Stimulated activated naive CD8-positive, alpha-beta T cell treated with anti-CD3 and anti-CD28 coated beads, Interleukin-15, amount 100 ng/mL, for 72 hours (primary cell): ENCODE results near the gene CCM2L.

Experiments
- ATAC-seq: fragments of 150-1000 bp; cut with Tn5 transposase; 2 replicates; pipeline ENCODE4 v1.10.0; 2021; ENCODE audit warnings: mild to moderate bottlenecking, moderate library complexity
- DNase-seq, 2 donors: peaks; one replicate each; pipeline ENCODE4 v3.0.0; 2021 to 2022
- H3K27ac Mint-ChIP-seq, 2 donors: one replicate each; pipeline ENCODE4 v1.8.0; 2022; ENCODE audit warnings: mild to moderate bottlenecking in 2 of 2, mixed read lengths in 2 of 2, moderate library complexity in 2 of 2
- H3K27me3 Mint-ChIP-seq: one replicate; pipeline ENCODE4 v1.8.0; 2022; ENCODE audit warnings: mixed read lengths
- H3K4me1 Mint-ChIP-seq: one replicate; pipeline ENCODE4 v1.8.0; 2022; ENCODE audit warnings: mild to moderate bottlenecking, mixed read lengths
- H3K4me3 Mint-ChIP-seq, 2 donors: one replicate each; pipeline ENCODE4 v1.8.0; 2022; ENCODE audit warnings: mild to moderate bottlenecking in 2 of 2, mixed read lengths in 2 of 2, moderate library complexity in 1 of 2
- H3K9me3 Mint-ChIP-seq, 2 donors: one replicate each; pipeline ENCODE4 v1.8.0; 2022; ENCODE audit warnings: mixed read lengths in 2 of 2

The CCM2L gene

GRCh38 chr20:31987744-31988143 is 22.5 kb upstream of the CCM2L start:
- H3K4me3 Mint-ChIP-seq = no peak overlapping the region
- no peaks in the 10 kb centered on the region for H3K9me3 Mint-ChIP-seq
- ATAC-seq (no peak), DNase-seq (no peak)
- H3K27me3 Mint-ChIP-seq = peaks cover 9% of the 10 kb centered on the region
- H3K4me1 Mint-ChIP-seq = peaks cover 9% of the 10 kb centered on the region
- peak overlapping the region in 1 of 2 donors; percentile 25 for H3K27ac Mint-ChIP-seq

- no peaks in the 10 kb centered on the region for H3K9me3 Mint-ChIP-seq
- H3K4me3 Mint-ChIP-seq = no peak overlapping the region
- peaks cover 9% of the 10 kb centered on the region for H3K27me3 Mint-ChIP-seq
- H3K4me1 Mint-ChIP-seq = peaks cover 9% of the 10 kb centered on the region
- DNase-seq (no peak), ATAC-seq (no peak)
- H3K27ac Mint-ChIP-seq = no peak overlapping the region
Observed at GRCh38 chr20:31988430-31989015, 21.7 kb upstream of the CCM2L start.

- Mint-ChIP-seq H3K9me3 (no peaks in the 10 kb centered on the region), H3K4me3 (no peak overlapping the region), H3K27ac (peak overlapping the region in 1 of 2 donors; percentile 76), H3K27me3 (peaks cover 15% of the 10 kb centered on the region), H3K4me1 (peaks cover 9% of the 10 kb centered on the region)
- DNase-seq = no peak
- ATAC-seq = no peak
Observed at GRCh38 chr20:31989030-31989645, 21.1 kb upstream of the CCM2L start.

GRCh38 chr20:31990641-31991338 is 19.4 kb upstream of the CCM2L start:
- H3K9me3 Mint-ChIP-seq = no peaks in the 10 kb centered on the region
- peaks cover 16% of the 10 kb centered on the region for H3K4me1 Mint-ChIP-seq
- H3K27me3 Mint-ChIP-seq = peaks cover 31% of the 10 kb centered on the region
- no peak for ATAC-seq
- no peak overlapping the region for H3K4me3 Mint-ChIP-seq
- H3K27ac Mint-ChIP-seq = no peak overlapping the region
- DNase-seq = no peak

GRCh38 chr20:31991339-31991705 is 18.9 kb upstream of the CCM2L start:
- ATAC-seq (no peak), DNase-seq (no peak)
- H3K4me1 Mint-ChIP-seq = peaks cover 21% of the 10 kb centered on the region
- H3K27me3 Mint-ChIP-seq = peaks cover 36% of the 10 kb centered on the region
- no peaks in the 10 kb centered on the region for H3K9me3 Mint-ChIP-seq
- H3K27ac Mint-ChIP-seq = no peak overlapping the region
- no peak overlapping the region for H3K4me3 Mint-ChIP-seq

- no peaks in the 10 kb centered on the region for H3K9me3 Mint-ChIP-seq
- ATAC-seq (no peak), DNase-seq (no peak)
- H3K4me1 Mint-ChIP-seq = peaks cover 21% of the 10 kb centered on the region
- no peak overlapping the region for H3K27ac Mint-ChIP-seq
- H3K4me3 Mint-ChIP-seq = no peak overlapping the region
- H3K27me3 Mint-ChIP-seq = peaks cover 44% of the 10 kb centered on the region
Observed at GRCh38 chr20:31992086-31992485, 18.2 kb upstream of the CCM2L start.

GRCh38 chr20:31996996-31997395 is 13.2 kb upstream of the CCM2L start:
- H3K4me3 Mint-ChIP-seq = no peak overlapping the region
- no peak for ATAC-seq
- peaks cover 45% of the 10 kb centered on the region for H3K27me3 Mint-ChIP-seq

GRCh38 chr20:31998246-31998645 is 12.0 kb upstream of the CCM2L start:
- H3K27ac Mint-ChIP-seq = peak overlapping the region in 1 of 2 donors; percentile 5
- peaks cover 12% of the 10 kb centered on the region for H3K4me1 Mint-ChIP-seq
- no peak overlapping the region for H3K4me3 Mint-ChIP-seq
- H3K9me3 Mint-ChIP-seq = no peaks in the 10 kb centered on the region
- DNase-seq (no peak), ATAC-seq (no peak)
- peaks cover 40% of the 10 kb centered on the region for H3K27me3 Mint-ChIP-seq

More at GRCh38 chr20:31996996-31997395, 13.2 kb upstream of the CCM2L start:
- Mint-ChIP-seq H3K4me1 (peaks cover 12% of the 10 kb centered on the region), H3K9me3 (no peaks in the 10 kb centered on the region), H3K27ac (no peak overlapping the region)
- DNase-seq = no peak

- no peak overlapping the region for H3K4me3 Mint-ChIP-seq
- DNase-seq (no peak), ATAC-seq (no peak)
- no peaks in the 10 kb centered on the region for H3K9me3 Mint-ChIP-seq
- peaks cover 8% of the 10 kb centered on the region for H3K27me3 Mint-ChIP-seq
- H3K27ac Mint-ChIP-seq = no peak overlapping the region
- peaks cover 7% of the 10 kb centered on the region for H3K4me1 Mint-ChIP-seq
Observed at GRCh38 chr20:32003325-32003724, 6.9 kb upstream of the CCM2L start.

- no peak overlapping the region for H3K27ac Mint-ChIP-seq
- no peak for ATAC-seq
Observed at GRCh38 chr20:32004963-32005362, 5.3 kb upstream of the CCM2L start.

GRCh38 chr20:32006053-32006452 is 4.2 kb upstream of the CCM2L start:
- Mint-ChIP-seq H3K4me3 (no peak overlapping the region), H3K4me1 (peaks cover 7% of the 10 kb centered on the region), H3K27me3 (peaks cover 8% of the 10 kb centered on the region), H3K27ac (no peak overlapping the region), H3K9me3 (no peaks in the 10 kb centered on the region)
- ATAC-seq = no peak
- DNase-seq = no peak

More at GRCh38 chr20:32004963-32005362, 5.3 kb upstream of the CCM2L start:
- DNase-seq = no peak
- H3K27me3 Mint-ChIP-seq = peaks cover 8% of the 10 kb centered on the region
- H3K9me3 Mint-ChIP-seq = no peaks in the 10 kb centered on the region
- peaks cover 7% of the 10 kb centered on the region for H3K4me1 Mint-ChIP-seq
- no peak overlapping the region for H3K4me3 Mint-ChIP-seq

GRCh38 chr20:32006841-32007786 is 3.1 kb upstream of the CCM2L start:
- Mint-ChIP-seq H3K27ac (no peak overlapping the region), H3K9me3 (no peaks in the 10 kb centered on the region), H3K4me3 (no peak overlapping the region), H3K4me1 (peaks cover 7% of the 10 kb centered on the region), H3K27me3 (peaks cover 8% of the 10 kb centered on the region)
- ATAC-seq (no peak), DNase-seq (no peak)

GRCh38 chr20:32007787-32008616 is 2.2 kb upstream of the CCM2L start:
- DNase-seq (no peak), ATAC-seq (no peak)
- H3K27me3 Mint-ChIP-seq = peaks cover 8% of the 10 kb centered on the region
- H3K4me3 Mint-ChIP-seq = no peak overlapping the region
- no peaks in the 10 kb centered on the region for H3K9me3 Mint-ChIP-seq
- peaks cover 7% of the 10 kb centered on the region for H3K4me1 Mint-ChIP-seq
- H3K27ac Mint-ChIP-seq = no peak overlapping the region

GRCh38 chr20:32009564-32009963 is 674 bp upstream of the CCM2L start:
- Mint-ChIP-seq H3K4me3 (no peak overlapping the region), H3K27ac (no peak overlapping the region), H3K27me3 (peaks cover 9% of the 10 kb centered on the region), H3K4me1 (peaks cover 7% of the 10 kb centered on the region), H3K9me3 (no peaks in the 10 kb centered on the region)
- no peak for ATAC-seq
- no peak for DNase-seq

GRCh38 chr20:32010666-32011065 is 428 bp downstream of the CCM2L start:
- peaks cover 7% of the 10 kb centered on the region for H3K4me1 Mint-ChIP-seq
- ATAC-seq = no peak
- no peaks in the 10 kb centered on the region for H3K9me3 Mint-ChIP-seq
- no peak overlapping the region for H3K4me3 Mint-ChIP-seq
- peaks cover 20% of the 10 kb centered on the region for H3K27me3 Mint-ChIP-seq
- DNase-seq = no peak
- no peak overlapping the region for H3K27ac Mint-ChIP-seq
